ENCODE results near the gene SPECC1L.

The SPECC1L gene

GRCh38 chr22:24418786-24419474, 148.3 kb downstream of the SPECC1L start:
- Histone ChIP-seq H3K9me3 (ENCODE audit: control insufficient read depth, low read length) (no peaks in the 10 kb centered on the region), H3K4me3 (ENCODE audit: low read length) (no peak overlapping the region), H3K27me3 (replicated peaks; ENCODE audit: control insufficient read depth, insufficient read depth, low read length) (no peaks in the 10 kb centered on the region), H3K36me3 (ENCODE audit: control insufficient read depth, insufficient read depth, low read length, severe bottlenecking) (peaks cover 26% of the 10 kb centered on the region), H3K9ac (ENCODE audit: low read length) (no peak overlapping the region), H3K4me1 (ENCODE audit: control insufficient read depth, insufficient read depth, low read length) (peaks cover 3% of the 10 kb centered on the region)
- DNase-seq (ENCODE audit: low read depth), result no peak

- no peaks in the 10 kb centered on the region for H3K27me3 ChIP-seq (replicated peaks; ENCODE audit: control insufficient read depth, insufficient read depth, low read length)
- DNase-seq (ENCODE audit: low read depth), result no peak
- peaks cover 3% of the 10 kb centered on the region for H3K4me1 ChIP-seq (ENCODE audit: control insufficient read depth, insufficient read depth, low read length)
- no peak overlapping the region for H3K4me3 ChIP-seq (ENCODE audit: low read length)
- peaks cover 21% of the 10 kb centered on the region for H3K36me3 ChIP-seq (ENCODE audit: control insufficient read depth, insufficient read depth, low read length, severe bottlenecking)
- no peaks in the 10 kb centered on the region for H3K9me3 ChIP-seq (ENCODE audit: control insufficient read depth, low read length)
- H3K9ac ChIP-seq (ENCODE audit: low read length), result no peak overlapping the region
Measured at GRCh38 chr22:24419475-24419850, 148.8 kb downstream of the SPECC1L start.

- Histone ChIP-seq H3K9ac (ENCODE audit: low read length) (no peak overlapping the region), H3K36me3 (ENCODE audit: control insufficient read depth, insufficient read depth, low read length, severe bottlenecking) (peaks cover 12% of the 10 kb centered on the region)
- DNase-seq (ENCODE audit: low read depth), result no peak
Measured at GRCh38 chr22:24420072-24420976, 149.7 kb downstream of the SPECC1L start.

GRCh38 chr22:24420977-24421343, 150.3 kb downstream of the SPECC1L start:
- Histone ChIP-seq H3K27me3 (replicated peaks; ENCODE audit: control insufficient read depth, insufficient read depth, low read length) (peaks cover 3% of the 10 kb centered on the region), H3K4me3 (ENCODE audit: low read length) (no peak overlapping the region), H3K9me3 (ENCODE audit: control insufficient read depth, low read length) (no peaks in the 10 kb centered on the region), H3K4me1 (ENCODE audit: control insufficient read depth, insufficient read depth, low read length) (peaks cover 3% of the 10 kb centered on the region), H3K9ac (ENCODE audit: low read length) (no peak overlapping the region), H3K36me3 (ENCODE audit: control insufficient read depth, insufficient read depth, low read length, severe bottlenecking) (peaks cover 6% of the 10 kb centered on the region)
- DNase-seq (ENCODE audit: low read depth), result no peak

More at GRCh38 chr22:24420072-24420976, 149.7 kb downstream of the SPECC1L start:
- H3K4me1 ChIP-seq (ENCODE audit: control insufficient read depth, insufficient read depth, low read length), result peaks cover 3% of the 10 kb centered on the region
- no peak overlapping the region for H3K4me3 ChIP-seq (ENCODE audit: low read length)
- peaks cover under 1% of the 10 kb centered on the region for H3K27me3 ChIP-seq (replicated peaks; ENCODE audit: control insufficient read depth, insufficient read depth, low read length)
- no peaks in the 10 kb centered on the region for H3K9me3 ChIP-seq (ENCODE audit: control insufficient read depth, low read length)

GRCh38 chr22:24421428-24421931, 150.8 kb downstream of the SPECC1L start:
- no peak overlapping the region for H3K9ac ChIP-seq (ENCODE audit: low read length)
- no peaks in the 10 kb centered on the region for H3K9me3 ChIP-seq (ENCODE audit: control insufficient read depth, low read length)
- H3K36me3 ChIP-seq (ENCODE audit: control insufficient read depth, insufficient read depth, low read length, severe bottlenecking), result peaks cover 4% of the 10 kb centered on the region
- H3K4me3 ChIP-seq (ENCODE audit: low read length), result no peak overlapping the region
- H3K4me1 ChIP-seq (ENCODE audit: control insufficient read depth, insufficient read depth, low read length), result peaks cover 3% of the 10 kb centered on the region
- no peak for DNase-seq (ENCODE audit: low read depth)
- peaks cover 8% of the 10 kb centered on the region for H3K27me3 ChIP-seq (replicated peaks; ENCODE audit: control insufficient read depth, insufficient read depth, low read length)

- H3K4me1 ChIP-seq (ENCODE audit: control insufficient read depth, insufficient read depth, low read length), result peaks cover 3% of the 10 kb centered on the region
- no peaks in the 10 kb centered on the region for H3K9me3 ChIP-seq (ENCODE audit: control insufficient read depth, low read length)
- DNase-seq (ENCODE audit: low read depth), result no peak
Measured at GRCh38 chr22:24422102-24422665, 151.6 kb downstream of the SPECC1L start.

GRCh38 chr22:24423519-24424000, 152.9 kb downstream of the SPECC1L start:
- Histone ChIP-seq H3K9ac (ENCODE audit: low read length) (no peak overlapping the region), H3K27me3 (replicated peaks; ENCODE audit: control insufficient read depth, insufficient read depth, low read length) (peaks cover 8% of the 10 kb centered on the region), H3K4me3 (ENCODE audit: low read length) (peak overlapping the region; percentile 69), H3K4me1 (ENCODE audit: control insufficient read depth, insufficient read depth, low read length) (no peaks in the 10 kb centered on the region), H3K36me3 (ENCODE audit: control insufficient read depth, insufficient read depth, low read length, severe bottlenecking) (no peaks in the 10 kb centered on the region), H3K9me3 (ENCODE audit: control insufficient read depth, low read length) (no peaks in the 10 kb centered on the region)
- peak; percentile 80 for DNase-seq (ENCODE audit: low read depth)

More at GRCh38 chr22:24422102-24422665, 151.6 kb downstream of the SPECC1L start:
- H3K4me3 ChIP-seq (ENCODE audit: low read length), result no peak overlapping the region
- peaks cover under 1% of the 10 kb centered on the region for H3K36me3 ChIP-seq (ENCODE audit: control insufficient read depth, insufficient read depth, low read length, severe bottlenecking)
- H3K9ac ChIP-seq (ENCODE audit: low read length), result no peak overlapping the region
- peaks cover 8% of the 10 kb centered on the region for H3K27me3 ChIP-seq (replicated peaks; ENCODE audit: control insufficient read depth, insufficient read depth, low read length)

GRCh38 chr22:24424001-24424900, 153.6 kb downstream of the SPECC1L start:
- Histone ChIP-seq H3K4me1 (ENCODE audit: control insufficient read depth, insufficient read depth, low read length) (no peaks in the 10 kb centered on the region), H3K9ac (ENCODE audit: low read length) (peak overlapping the region; percentile 46), H3K27me3 (replicated peaks; ENCODE audit: control insufficient read depth, insufficient read depth, low read length) (peaks cover 8% of the 10 kb centered on the region), H3K4me3 (ENCODE audit: low read length) (peak overlapping the region; percentile 77), H3K9me3 (ENCODE audit: control insufficient read depth, low read length) (no peaks in the 10 kb centered on the region), H3K36me3 (ENCODE audit: control insufficient read depth, insufficient read depth, low read length, severe bottlenecking) (no peaks in the 10 kb centered on the region)
- peak; percentile 40 for DNase-seq (ENCODE audit: low read depth)

GRCh38 chr22:24424901-24425775, 154.5 kb downstream of the SPECC1L start:
- H3K9me3 ChIP-seq (ENCODE audit: control insufficient read depth, low read length), result no peaks in the 10 kb centered on the region
- no peak overlapping the region for H3K9ac ChIP-seq (ENCODE audit: low read length)
- no peak for DNase-seq (ENCODE audit: low read depth)
- H3K36me3 ChIP-seq (ENCODE audit: control insufficient read depth, insufficient read depth, low read length, severe bottlenecking), result no peaks in the 10 kb centered on the region
- H3K4me1 ChIP-seq (ENCODE audit: control insufficient read depth, insufficient read depth, low read length), result no peaks in the 10 kb centered on the region
- H3K4me3 ChIP-seq (ENCODE audit: low read length), result no peak overlapping the region
- H3K27me3 ChIP-seq (replicated peaks; ENCODE audit: control insufficient read depth, insufficient read depth, low read length), result peaks cover 8% of the 10 kb centered on the region

- H3K27me3 ChIP-seq (replicated peaks; ENCODE audit: control insufficient read depth, insufficient read depth, low read length), result peaks cover 8% of the 10 kb centered on the region
- no peak overlapping the region for H3K9ac ChIP-seq (ENCODE audit: low read length)
Measured at GRCh38 chr22:24426436-24426835, 155.8 kb downstream of the SPECC1L start.

More at GRCh38 chr22:24426436-24426835, 155.8 kb downstream of the SPECC1L start:
- Histone ChIP-seq H3K4me1 (ENCODE audit: control insufficient read depth, insufficient read depth, low read length) (no peaks in the 10 kb centered on the region), H3K4me3 (ENCODE audit: low read length) (no peak overlapping the region), H3K36me3 (ENCODE audit: control insufficient read depth, insufficient read depth, low read length, severe bottlenecking) (no peaks in the 10 kb centered on the region), H3K9me3 (ENCODE audit: control insufficient read depth, low read length) (no peaks in the 10 kb centered on the region)
- DNase-seq (ENCODE audit: low read depth), result no peak
